H9 (cell line): Measurements from ENCODE around the gene LRP1B. TPM values are rescaled to one million over a fixed set of nuclear protein-coding genes. Genes with fewer than 3 reads are reported as not detected.

Experiments
- DNase-seq: peaks from one replicate; pipeline ENCODE4 v3.0.0-alpha.2; 2017
- H2AFZ ChIP-seq: one replicate; pipeline ENCODE4 v1.6.1; 2013; ENCODE audit warnings: mild to moderate bottlenecking, low read length, control low read depth, moderate library complexity
- H2AK5ac ChIP-seq: 2 replicates; pipeline ENCODE4 v1.6.1; 2013; ENCODE audit warnings: low read length, control low read depth, mixed read lengths; ENCODE audit not compliant: insufficient read length
- H2BK120ac ChIP-seq: one replicate; pipeline ENCODE4 v1.6.1; 2013; ENCODE audit warnings: low read depth, mild to moderate bottlenecking, low read length, control low read depth, inconsistent platforms; ENCODE audit not compliant: poor library complexity, severe bottlenecking
- H2BK12ac ChIP-seq: 2 replicates; pipeline ENCODE4 v1.6.1; 2013; ENCODE audit warnings: low read length, control low read depth, mixed read lengths, low read depth; ENCODE audit not compliant: insufficient read length
- H2BK15ac ChIP-seq: 2 replicates; pipeline ENCODE4 v1.6.1; 2013; ENCODE audit warnings: low read depth, low read length, control low read depth
- H2BK20ac ChIP-seq: one replicate; pipeline ENCODE4 v1.6.1; 2013; ENCODE audit warnings: low read depth, mild to moderate bottlenecking, low read length, control low read depth, inconsistent platforms; ENCODE audit not compliant: poor library complexity, severe bottlenecking
- H2BK5ac ChIP-seq: 2 replicates; pipeline ENCODE4 v1.6.1; 2013; ENCODE audit warnings: low read length, control low read depth, mixed read lengths; ENCODE audit not compliant: insufficient read length
- H3K14ac ChIP-seq: 2 replicates; pipeline ENCODE4 v1.6.1; 2013; ENCODE audit warnings: low read length, control low read depth; ENCODE audit not compliant: insufficient read depth
- H3K18ac ChIP-seq: 2 replicates; pipeline ENCODE4 v1.6.1; 2013; ENCODE audit warnings: low read depth, mild to moderate bottlenecking, mixed read lengths, low read length, control low read depth; ENCODE audit not compliant: insufficient read length
- H3K23ac ChIP-seq: 2 replicates; pipeline ENCODE4 v1.6.1; 2013; ENCODE audit warnings: low read length, control low read depth, mixed read lengths, low read depth; ENCODE audit not compliant: insufficient read length
- H3K23me2 ChIP-seq: 2 replicates; pipeline ENCODE4 v1.6.1; 2013; ENCODE audit warnings: low read depth, mild to moderate bottlenecking, mixed read lengths, low read length, control low read depth; ENCODE audit not compliant: insufficient read length, poor library complexity, severe bottlenecking
- H3K27ac ChIP-seq: 2 replicates; pipeline ENCODE4 v1.5.1; 2013; ENCODE audit warnings: low read length, control low read depth, mixed read lengths, low read depth; ENCODE audit not compliant: insufficient read length
- H3K27me3 ChIP-seq: 2 replicates; pipeline ENCODE4 v1.6.1; 2013; ENCODE audit warnings: low read length, control low read depth, inconsistent platforms; ENCODE audit not compliant: insufficient read depth
- H3K4ac ChIP-seq: 2 replicates; pipeline ENCODE4 v1.6.1; 2013; ENCODE audit warnings: low read depth, mild to moderate bottlenecking, control low read depth, inconsistent platforms, low read length, moderate library complexity
- H3K4me1 ChIP-seq: 2 replicates; pipeline ENCODE4 v1.6.1; 2013; ENCODE audit warnings: low read length, control low read depth, inconsistent platforms; ENCODE audit not compliant: insufficient read depth
- H3K4me2 ChIP-seq: 2 replicates; pipeline ENCODE4 v1.6.1; 2013; ENCODE audit warnings: low read length, control low read depth, mixed read lengths; ENCODE audit not compliant: insufficient read length, insufficient read depth
- H3K56ac ChIP-seq: 2 replicates; pipeline ENCODE4 v1.6.1; 2013; ENCODE audit warnings: low read depth, mild to moderate bottlenecking, mixed read lengths, low read length, control low read depth; ENCODE audit not compliant: insufficient read length
- H3K79me1 ChIP-seq: 2 replicates; pipeline ENCODE4 v1.6.1; 2013; ENCODE audit warnings: low read depth, mild to moderate bottlenecking, moderate library complexity, low read length, control low read depth, inconsistent platforms; ENCODE audit not compliant: insufficient read depth, poor library complexity, severe bottlenecking
- H3K79me2 ChIP-seq: 2 replicates; pipeline ENCODE4 v1.6.1; 2013; ENCODE audit warnings: low read length, control low read depth, inconsistent platforms; ENCODE audit not compliant: insufficient read depth
- H3K9ac ChIP-seq: 2 replicates; pipeline ENCODE4 v1.6.1; 2013; ENCODE audit warnings: low read length, control low read depth, mixed read lengths; ENCODE audit not compliant: insufficient read length; ENCODE audit errors: extremely low read depth
- H3K9me3 ChIP-seq: one replicate; pipeline ENCODE4 v1.6.1; 2013; ENCODE audit warnings: low read depth, low read length, inconsistent platforms; ENCODE audit not compliant: control insufficient read depth
- H3T11ph ChIP-seq: one replicate; pipeline ENCODE4 v1.6.1; 2013; ENCODE audit warnings: mild to moderate bottlenecking, low read length, control low read depth, inconsistent platforms
- H4K20me1 ChIP-seq: one replicate; pipeline ENCODE4 v1.6.1; 2013; ENCODE audit not compliant: control insufficient read depth, insufficient read length, insufficient read depth
- H4K5ac ChIP-seq: 2 replicates; pipeline ENCODE4 v1.6.1; 2013; ENCODE audit warnings: low read depth, mild to moderate bottlenecking, mixed read lengths, low read length, control low read depth; ENCODE audit not compliant: insufficient read length
- H4K8ac ChIP-seq: replicated peaks from 2 replicates; pipeline ENCODE4 v1.6.1; 2013; ENCODE audit warnings: low read length, control low read depth, mixed read lengths, low read depth; ENCODE audit not compliant: insufficient read length
- H4K91ac ChIP-seq: 2 replicates; pipeline ENCODE4 v1.6.1; 2013; ENCODE audit warnings: low read depth, mild to moderate bottlenecking, moderate library complexity, mixed read lengths, low read length, control low read depth; ENCODE audit not compliant: insufficient read length
- H3K27ac Mint-ChIP-seq, 3 experiments: 2 replicates in 2 of 3; 3 replicates in 1 of 3; pipeline ENCODE4 v1.8.0; 2020 to 2021; ENCODE audit warnings: mixed read lengths in 3 of 3, mild to moderate bottlenecking in 1 of 3, moderate library complexity in 1 of 3
- H3K27me3 Mint-ChIP-seq: 2 replicates; pipeline ENCODE4 v1.8.0; 2021; ENCODE audit warnings: low read depth, mild to moderate bottlenecking, moderate library complexity, mixed read lengths
- H3K36me3 Mint-ChIP-seq, 3 experiments: 2 replicates in 2 of 3; 3 replicates in 1 of 3; pipeline ENCODE4 v1.8.0; 2020 to 2021; ENCODE audit warnings: low read depth in 3 of 3, mixed read lengths in 3 of 3; ENCODE audit not compliant: insufficient read depth in 1 of 3
- H3K4me1 Mint-ChIP-seq, 2 experiments: 2 replicates each; pipeline ENCODE4 v1.8.0; 2020; ENCODE audit warnings: mixed read lengths in 2 of 2
- H3K4me3 Mint-ChIP-seq, 2 experiments: 2 replicates in 1 of 2; 3 replicates in 1 of 2; pipeline ENCODE4 v1.8.0; 2020 to 2021; ENCODE audit warnings: mild to moderate bottlenecking in 2 of 2, mixed read lengths in 2 of 2, moderate library complexity in 1 of 2
- H3K9me3 Mint-ChIP-seq, 2 experiments: 2 replicates in 1 of 2; 3 replicates in 1 of 2; pipeline ENCODE4 v1.8.0; 2020; ENCODE audit warnings: mild to moderate bottlenecking in 2 of 2, mixed read lengths in 2 of 2, moderate library complexity in 1 of 2
- WGBS: extraction: QIAGEN DNeasy Blood & Tissue Kit; methylation state at CpG from one replicate; pipeline ENCODE4 v1.1.7; 2013; ENCODE audit warnings: missing lambda C conversion rate, low lambda C conversion rate, mixed read lengths; ENCODE audit not compliant: insufficient read length; ENCODE audit errors: extremely low coverage; 5-methylcytosine and 5-hydroxymethylcytosine counted together
- total RNA-seq: library from RNA; stranded (reverse); gene quantifications from 2 replicates; pipeline ENCODE4 v1.2.1, GENCODE V29; 2021
- TF ChIP-seq, protein P1 (sequence below): fragments of 200-600 bp; sonication (generic); conservative IDR thresholded peaks from 3 replicates; pipeline ENCODE4 v1.8.0; 2021; ENCODE audit warnings: antibody characterized with exemption, mild to moderate bottlenecking

LRP1B gene
- total RNA-seq, 1 experiment from 2014 or later = not detected

GRCh38 chr2:140273958-140274357, 1856.9 kb downstream of the LRP1B start:
- H3K4ac ChIP-seq = no peak overlapping the region
- H3K4me1 ChIP-seq = no peaks in the 10 kb centered on the region
- no peak overlapping the region for H3K27ac Mint-ChIP-seq
- H3K79me2 ChIP-seq = no peaks in the 10 kb centered on the region
- no peak overlapping the region for H2AFZ ChIP-seq
- no peaks in the 10 kb centered on the region for H3K27me3 Mint-ChIP-seq
- H3K23ac ChIP-seq = no peak overlapping the region
- no peak overlapping the region for H2BK20ac ChIP-seq
- H3K9me3 Mint-ChIP-seq = no peaks in the 10 kb centered on the region; a peak in 1 of 5 replicates
- no peak overlapping the region for H3K4me2 ChIP-seq
- H3K27me3 ChIP-seq = no peaks in the 10 kb centered on the region
- no peak overlapping the region for H3K27ac ChIP-seq
- no peak overlapping the region for H3K14ac ChIP-seq
- TF ChIP-seq, protein P1, sequence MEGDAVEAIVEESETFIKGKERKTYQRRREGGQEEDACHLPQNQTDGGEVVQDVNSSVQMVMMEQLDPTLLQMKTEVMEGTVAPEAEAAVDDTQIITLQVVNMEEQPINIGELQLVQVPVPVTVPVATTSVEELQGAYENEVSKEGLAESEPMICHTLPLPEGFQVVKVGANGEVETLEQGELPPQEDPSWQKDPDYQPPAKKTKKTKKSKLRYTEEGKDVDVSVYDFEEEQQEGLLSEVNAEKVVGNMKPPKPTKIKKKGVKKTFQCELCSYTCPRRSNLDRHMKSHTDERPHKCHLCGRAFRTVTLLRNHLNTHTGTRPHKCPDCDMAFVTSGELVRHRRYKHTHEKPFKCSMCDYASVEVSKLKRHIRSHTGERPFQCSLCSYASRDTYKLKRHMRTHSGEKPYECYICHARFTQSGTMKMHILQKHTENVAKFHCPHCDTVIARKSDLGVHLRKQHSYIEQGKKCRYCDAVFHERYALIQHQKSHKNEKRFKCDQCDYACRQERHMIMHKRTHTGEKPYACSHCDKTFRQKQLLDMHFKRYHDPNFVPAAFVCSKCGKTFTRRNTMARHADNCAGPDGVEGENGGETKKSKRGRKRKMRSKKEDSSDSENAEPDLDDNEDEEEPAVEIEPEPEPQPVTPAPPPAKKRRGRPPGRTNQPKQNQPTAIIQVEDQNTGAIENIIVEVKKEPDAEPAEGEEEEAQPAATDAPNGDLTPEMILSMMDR = no peak
- H3K18ac ChIP-seq = no peak overlapping the region
- H4K20me1 ChIP-seq = no peaks in the 10 kb centered on the region
- H3K4me3 Mint-ChIP-seq = no peak overlapping the region
- no peak for DNase-seq
- H3K56ac ChIP-seq = no peak overlapping the region
- H4K5ac ChIP-seq = no peak overlapping the region
- H3K4me1 Mint-ChIP-seq = no peaks in the 10 kb centered on the region
- no peaks in the 10 kb centered on the region for H3K79me1 ChIP-seq
- H3T11ph ChIP-seq = no peak overlapping the region
- H2AK5ac ChIP-seq = no peak overlapping the region
- no peak overlapping the region for H4K8ac ChIP-seq
- no peak overlapping the region for H3K9ac ChIP-seq
- no peaks in the 10 kb centered on the region; a peak in 1 of 7 replicates for H3K36me3 Mint-ChIP-seq
- WGBS = no CpG with 5 or more reads among the region's 2 CpGs
- no peak overlapping the region for H2BK12ac ChIP-seq
- H3K23me2 ChIP-seq = no peaks in the 10 kb centered on the region
- H3K9me3 ChIP-seq = no peaks in the 10 kb centered on the region
- H4K91ac ChIP-seq = no peak overlapping the region
- H2BK15ac ChIP-seq = no peak overlapping the region
- H2BK120ac ChIP-seq = no peak overlapping the region
- H2BK5ac ChIP-seq = no peak overlapping the region
